DND-41 (cell line): ENCODE data around the gene PTPRG.
A peak's percentile ranks its signal among the peaks of the same experiment; 100 is the strongest.

Experiments used
- ATAC-seq: fragments of 200-7000 bp; cut with Tn5 transposase; 3 replicates; pipeline ENCODE4 v1.9.1; 2021; ENCODE audit warnings: low read depth; ENCODE audit not compliant: insufficient read depth
- DNase-seq: peaks from one replicate; pipeline ENCODE4 v3.0.0-alpha.2; 2020
- H2AFZ ChIP-seq: 2 replicates; pipeline ENCODE4 v1.6.0; 2012; ENCODE audit warnings: low read depth, low read length
- H3K27ac ChIP-seq: 2 replicates; pipeline ENCODE4 v1.5.1; 2012; ENCODE audit warnings: low read length, inconsistent platforms
- H3K27me3 ChIP-seq: fragments of 200-600 bp; sonication (generic); 2 replicates; pipeline ENCODE4 v1.6.0; 2012; ENCODE audit warnings: low read length, mild to moderate bottlenecking, inconsistent platforms; ENCODE audit not compliant: insufficient read depth, poor library complexity
- H3K36me3 ChIP-seq: 2 replicates; pipeline ENCODE4 v1.5.1; 2012; ENCODE audit warnings: low read length, inconsistent platforms; ENCODE audit not compliant: insufficient read depth
- H3K4me1 ChIP-seq: 2 replicates; pipeline ENCODE4 v1.5.1; 2012; ENCODE audit warnings: mild to moderate bottlenecking, low read length; ENCODE audit not compliant: insufficient read depth
- H3K4me2 ChIP-seq: 2 replicates; pipeline ENCODE4 v1.6.0; 2012; ENCODE audit warnings: mild to moderate bottlenecking, moderate library complexity, low read length, inconsistent platforms; ENCODE audit not compliant: insufficient read depth
- H3K4me3 ChIP-seq, 2 experiments: fragments of 200-600 bp in 1 of 2; shearing (Covaris generic) in 1 of 2; 2 replicates each; pipeline ENCODE4 v1.5.1; 2012 to 2016; ENCODE audit warnings: inconsistent platforms in 2 of 2, low read length in 2 of 2, mild to moderate bottlenecking in 2 of 2, low read depth in 1 of 2, moderate library complexity in 1 of 2
- H3K79me2 ChIP-seq: 2 replicates; pipeline ENCODE4 v1.6.0; 2012; ENCODE audit warnings: low read length, inconsistent platforms; ENCODE audit not compliant: insufficient read depth
- H3K9ac ChIP-seq: 2 replicates; pipeline ENCODE4 v1.6.0; 2012; ENCODE audit warnings: low read depth, mild to moderate bottlenecking, inconsistent platforms, low read length, moderate library complexity
- H3K9me3 ChIP-seq: 2 replicates; pipeline ENCODE4 v1.5.1; 2012; ENCODE audit warnings: low read length, moderate library complexity, mild to moderate bottlenecking, inconsistent platforms; ENCODE audit not compliant: insufficient read depth, severe bottlenecking
- H4K20me1 ChIP-seq: 2 replicates; pipeline ENCODE4 v1.6.0; 2012; ENCODE audit warnings: low read length; ENCODE audit not compliant: insufficient read depth
- CTCF ChIP-seq: IDR thresholded peaks from 2 replicates; pipeline ENCODE4 v1.5.1; 2012; ENCODE audit warnings: borderline replicate concordance, low read length, moderate library complexity, mild to moderate bottlenecking; ENCODE audit not compliant: poor library complexity, severe bottlenecking; ENCODE audit errors: extremely low read depth
- EZH2 ChIP-seq: IDR thresholded peaks from 3 replicates; pipeline ENCODE4 v1.6.1; 2012; ENCODE audit warnings: borderline replicate concordance, low read depth, mild to moderate bottlenecking, moderate library complexity, low read length, inconsistent platforms; ENCODE audit not compliant: severe bottlenecking

PTPRG gene

DNA sequence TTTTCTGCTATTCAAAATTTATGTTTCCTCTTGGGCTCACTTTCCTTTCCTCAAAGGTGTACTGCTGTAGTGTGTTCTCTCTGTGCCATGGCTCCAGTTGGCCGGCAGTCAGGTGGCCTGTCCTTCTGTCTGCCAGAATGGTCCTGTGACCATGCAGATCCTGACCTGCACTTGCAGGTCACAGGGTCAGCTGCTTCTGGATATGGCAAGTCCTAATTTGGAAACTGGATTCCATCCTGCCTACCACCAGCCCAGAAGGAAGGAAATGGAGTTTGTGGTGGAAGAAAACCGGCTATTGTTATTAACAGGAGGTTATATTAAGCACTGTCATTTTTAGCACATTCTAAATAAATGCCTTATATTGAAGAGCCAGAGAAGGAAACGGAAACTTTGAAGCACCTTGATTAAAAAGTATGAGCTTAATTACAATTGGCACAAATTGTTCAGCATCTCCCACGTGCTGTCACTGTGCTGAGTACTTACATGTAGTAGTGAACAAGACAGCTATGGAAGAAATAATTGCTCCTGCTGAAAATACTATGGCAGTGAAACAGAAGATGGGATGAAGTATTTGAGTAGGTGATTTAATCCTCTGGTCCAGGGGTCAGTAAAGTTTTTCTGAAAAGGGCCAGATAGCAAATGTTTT lies 362.8 kb downstream of the PTPRG start:
- no peak overlapping the region for H3K27ac ChIP-seq
- DNase-seq (no peak), ATAC-seq (no peak)
- peaks cover 24% of the 10 kb centered on the region for H3K4me1 ChIP-seq
- no peaks in the 10 kb centered on the region for H3K9me3 ChIP-seq
- H3K79me2 ChIP-seq, result no peaks in the 10 kb centered on the region
- H4K20me1 ChIP-seq, result peaks cover 6% of the 10 kb centered on the region; the same call in 1 of the 2 replicates
- H3K4me3 ChIP-seq, result no peak overlapping the region
- no peak overlapping the region for H3K4me2 ChIP-seq
- H3K36me3 ChIP-seq, result no peaks in the 10 kb centered on the region
- TF ChIP-seq CTCF, result no peak
- no peak for TF ChIP-seq EZH2
- no peak overlapping the region for H3K9ac ChIP-seq
- H3K27me3 ChIP-seq, result no peaks in the 10 kb centered on the region
- H2AFZ ChIP-seq, result no peak overlapping the region

DNA sequence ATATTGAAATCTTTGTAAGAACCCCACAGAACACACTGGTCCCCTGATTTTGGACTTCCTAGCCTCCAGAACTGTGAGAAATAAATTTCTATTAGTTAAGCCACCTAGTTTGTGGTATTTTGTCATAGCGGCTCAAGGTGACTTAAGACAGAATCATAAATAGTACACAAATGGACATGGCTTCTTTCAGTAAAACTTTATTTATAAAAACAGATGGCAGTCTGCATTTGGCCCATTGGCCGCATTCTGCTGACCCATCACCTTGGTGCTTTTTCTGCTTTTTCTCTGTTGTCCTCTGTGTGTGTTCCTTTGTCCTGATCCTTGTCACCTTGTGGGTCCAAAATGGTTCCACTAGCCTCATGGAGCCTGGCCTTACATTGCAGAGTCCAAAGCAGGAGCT lies 363.6 kb downstream of the PTPRG start:
- peaks cover 6% of the 10 kb centered on the region; the same call in 1 of the 2 replicates for H4K20me1 ChIP-seq
- no peaks in the 10 kb centered on the region for H3K27me3 ChIP-seq
- H3K4me3 ChIP-seq, result no peak overlapping the region
- DNase-seq (no peak), ATAC-seq (no peak)
- H3K9me3 ChIP-seq, result no peaks in the 10 kb centered on the region
- H2AFZ ChIP-seq, result no peak overlapping the region
- peaks cover 24% of the 10 kb centered on the region for H3K4me1 ChIP-seq
- no peak for TF ChIP-seq EZH2
- no peak overlapping the region for H3K9ac ChIP-seq
- no peak overlapping the region for H3K27ac ChIP-seq
- no peak overlapping the region for H3K4me2 ChIP-seq
- no peaks in the 10 kb centered on the region for H3K36me3 ChIP-seq
- H3K79me2 ChIP-seq, result no peaks in the 10 kb centered on the region

GRCh38 chr3:61925721-61926120 lies 364.4 kb downstream of the PTPRG start:
- Histone ChIP-seq H3K4me1 (peaks cover 24% of the 10 kb centered on the region), H3K27me3 (no peaks in the 10 kb centered on the region), H3K4me2 (no peak overlapping the region), H3K36me3 (no peaks in the 10 kb centered on the region), H3K4me3 (no peak overlapping the region), H3K79me2 (no peaks in the 10 kb centered on the region), H3K27ac (no peak overlapping the region), H3K9ac (no peak overlapping the region), H2AFZ (no peak overlapping the region), H4K20me1 (peaks cover 6% of the 10 kb centered on the region; the same call in 1 of the 2 replicates), H3K9me3 (no peaks in the 10 kb centered on the region)
- TF ChIP-seq CTCF (no peak), EZH2 (no peak)
- no peak for DNase-seq
- no peak for ATAC-seq

DNA sequence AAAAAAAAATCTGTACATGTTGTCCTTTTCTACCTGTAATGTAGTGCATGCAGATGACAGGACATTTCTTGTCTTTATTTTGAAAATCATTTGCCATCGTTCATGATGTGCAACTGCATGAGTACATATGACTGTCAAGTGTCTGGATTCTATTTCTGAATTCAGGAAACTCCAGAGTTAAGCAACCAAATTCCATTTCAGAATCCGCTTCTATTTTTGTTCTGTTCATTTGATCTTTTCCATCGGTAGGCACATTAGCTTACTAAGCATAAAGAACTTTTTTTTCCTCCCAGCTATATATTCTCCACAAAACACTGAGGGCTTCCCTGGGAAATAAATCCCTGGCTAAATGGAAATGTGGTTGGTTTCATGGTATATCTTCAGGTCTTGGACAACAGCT lies 365.6 kb downstream of the PTPRG start:
- peaks cover 6% of the 10 kb centered on the region; the same call in 1 of the 2 replicates for H4K20me1 ChIP-seq

More for the DNA sequence above, 365.6 kb downstream of the PTPRG start:
- H2AFZ ChIP-seq, result no peak overlapping the region
- no peak overlapping the region for H3K4me3 ChIP-seq
- ATAC-seq (no peak), DNase-seq (no peak)
- no peaks in the 10 kb centered on the region for H3K79me2 ChIP-seq
- peaks cover 24% of the 10 kb centered on the region for H3K4me1 ChIP-seq
- TF ChIP-seq EZH2, result no peak
- no peak for TF ChIP-seq CTCF
- no peaks in the 10 kb centered on the region for H3K36me3 ChIP-seq
- H3K4me2 ChIP-seq, result no peak overlapping the region
- H3K9ac ChIP-seq, result no peak overlapping the region
- no peaks in the 10 kb centered on the region for H3K9me3 ChIP-seq
- H3K27me3 ChIP-seq, result no peaks in the 10 kb centered on the region
- peak overlapping the region; percentile 38 for H3K27ac ChIP-seq
